LNCaP clone FGC (cell line): ENCODE measurements around the gene LRRFIP2.

Experiments
- DNase-seq: peaks from one replicate; pipeline ENCODE4 v3.0.0-alpha.2; 2011; ENCODE audit warnings: low read depth
- H3K4me3 ChIP-seq: 2 replicates; pipeline ENCODE4 v1.5.1; 2011; ENCODE audit warnings: mild to moderate bottlenecking, low read depth, low read length, control low read depth
- CTCF ChIP-seq: IDR thresholded peaks from 2 replicates; pipeline ENCODE4 v1.5.1; 2012; ENCODE audit warnings: mild to moderate bottlenecking; ENCODE audit not compliant: control insufficient read depth, insufficient read depth; ENCODE audit errors: extremely low read depth

Gene LRRFIP2

GRCh38 chr3:37202035-37202434 is 27.7 kb upstream of the LRRFIP2 start:
- TF ChIP-seq CTCF: no peak
- DNase-seq: no peak
- no peak overlapping the region for H3K4me3 ChIP-seq

- DNase-seq: no peak
- no peak overlapping the region for H3K4me3 ChIP-seq
- TF ChIP-seq CTCF: no peak
These were observed 25.8 kb upstream of the LRRFIP2 start for GRCh38 chr3:37200141-37200540.

- DNase-seq: no peak
- no peak for TF ChIP-seq CTCF
These were observed 24.6 kb upstream of the LRRFIP2 start for GRCh38 chr3:37198996-37199395.

GRCh38 chr3:37198547-37198946 is 24.2 kb upstream of the LRRFIP2 start:
- DNase-seq: no peak

More at GRCh38 chr3:37198996-37199395, 24.6 kb upstream of the LRRFIP2 start:
- no peak overlapping the region for H3K4me3 ChIP-seq

GRCh38 chr3:37197810-37198371 is 23.5 kb upstream of the LRRFIP2 start:
- no peak for DNase-seq
- no peak overlapping the region for H3K4me3 ChIP-seq
- no peak for TF ChIP-seq CTCF

More at GRCh38 chr3:37198547-37198946, 24.2 kb upstream of the LRRFIP2 start:
- no peak overlapping the region for H3K4me3 ChIP-seq
- no peak for TF ChIP-seq CTCF

GRCh38 chr3:37194533-37194932 is 20.2 kb upstream of the LRRFIP2 start:
- DNase-seq: no peak
- no peak for TF ChIP-seq CTCF
- no peak overlapping the region for H3K4me3 ChIP-seq

GRCh38 chr3:37190667-37191066 is 16.3 kb upstream of the LRRFIP2 start:
- no peak for DNase-seq
- TF ChIP-seq CTCF: no peak
- H3K4me3 ChIP-seq: no peak overlapping the region
